PC-3 (cell line): ENCODE data around the gene PLSCR3. TPM values are rescaled to one million over a fixed set of nuclear protein-coding genes. Genes with fewer than 3 reads are reported as not detected.

Experiments
- ATAC-seq: fragments of 200-7000 bp; cut with Tn5 transposase; 2 replicates; pipeline ENCODE4 v1.9.1; 2020; ENCODE audit warnings: mild to moderate bottlenecking, moderate library complexity
- BruUV-seq: library from RNA; stranded (reverse); fragments of 400-500 nt; replicated peaks from 2 replicates; lab custom pipeline; 2021; lab: Mats Ljungman, UMichigan
- CTCF ChIA-PET: fragments of 300-600 bp; sonication (Branson Sonifier 250); formaldehyde crosslinking; loops from one replicate; lab custom pipeline; 2022; ENCODE audit warnings: antibody characterized with exemption; lab: Charles Lee
- POLR2A ChIA-PET: fragments of 300-600 bp; sonication (Branson Sonifier 250); formaldehyde crosslinking; loops from one replicate; lab custom pipeline; 2022; ENCODE audit warnings: antibody characterized with exemption; ENCODE audit not compliant: unreplicated experiment; lab: Charles Lee
- DNase-seq: peaks from one replicate; pipeline ENCODE4 v3.0.0-alpha.2; 2015
- H2AFZ ChIP-seq: fragments of 300-600 bp; sonication (generic); 2 replicates; pipeline ENCODE4 v1.6.0; 2016; ENCODE audit warnings: antibody characterized with exemption, low read length
- H3F3A ChIP-seq: fragments of 300-600 bp; sonication (generic); one replicate; pipeline ENCODE4 v1.6.0; 2017; ENCODE audit warnings: antibody characterized with exemption, low read length, control low read depth, mild to moderate bottlenecking; ENCODE audit not compliant: unreplicated experiment
- H3K27ac ChIP-seq: fragments of 300-600 bp; sonication (generic); 2 replicates; pipeline ENCODE4 v1.5.1; 2016; ENCODE audit warnings: mild to moderate bottlenecking, low read length
- H3K27me3 ChIP-seq: fragments of 300-600 bp; sonication (generic); 2 replicates; pipeline ENCODE4 v1.6.1; 2016; ENCODE audit warnings: low read length, mixed read lengths
- H3K36me3 ChIP-seq: fragments of 300-600 bp; sonication (generic); 2 replicates; pipeline ENCODE4 v1.6.1; 2016; ENCODE audit warnings: low read depth, mixed run types, low read length, mixed read lengths
- H3K4me1 ChIP-seq: fragments of 300-600 bp; sonication (generic); 2 replicates; pipeline ENCODE4 v1.5.1; 2016; ENCODE audit warnings: low read length; ENCODE audit not compliant: insufficient read depth
- H3K4me2 ChIP-seq: fragments of 300-600 bp; sonication (generic); 2 replicates; pipeline ENCODE4 v1.6.0; 2016; ENCODE audit warnings: low read length
- H3K4me3 ChIP-seq: fragments of 300-600 bp; sonication (generic); 2 replicates; pipeline ENCODE4 v1.5.1; 2016; ENCODE audit warnings: mild to moderate bottlenecking, low read length, mixed read lengths
- H3K79me2 ChIP-seq: fragments of 300-600 bp; sonication (generic); 2 replicates; pipeline ENCODE4 v1.6.1; 2017; ENCODE audit warnings: low read length, mixed read lengths
- H3K9ac ChIP-seq: fragments of 300-600 bp; sonication (generic); 2 replicates; pipeline ENCODE4 v1.6.0; 2016; ENCODE audit warnings: mild to moderate bottlenecking, low read length
- H3K9me2 ChIP-seq: fragments of 300-600 bp; sonication (generic); replicated peaks from 2 replicates; pipeline ENCODE4 v1.6.1; 2016; ENCODE audit warnings: mixed run types, low read length, mixed read lengths
- H3K9me3 ChIP-seq: fragments of 300-600 bp; sonication (generic); 2 replicates; pipeline ENCODE4 v1.6.1; 2016; ENCODE audit warnings: low read length, mixed read lengths
- H4K20me1 ChIP-seq: fragments of 300-600 bp; sonication (generic); 2 replicates; pipeline ENCODE4 v1.6.1; 2016; ENCODE audit warnings: low read length, mixed read lengths
- EZH2 ChIP-seq: fragments of 300-600 bp; sonication (generic); IDR thresholded peaks from one replicate; pipeline ENCODE4 v1.6.1; 2017; ENCODE audit warnings: antibody characterized with exemption, mild to moderate bottlenecking, low read length; ENCODE audit not compliant: unreplicated experiment
- EZH2phosphoT487 ChIP-seq: fragments of 300-600 bp; sonication (generic); IDR thresholded peaks from 2 replicates; pipeline ENCODE4 v1.6.1; 2018; ENCODE audit warnings: mild to moderate bottlenecking, antibody characterized with exemption, low read length, borderline replicate concordance
- intact Hi-C: fragments of 100-400 bp; cut with micrococcal nuclease; formaldehyde crosslinking; loops from 2 replicates; pipeline ENCODE4 v1.9.0; 2023
- total RNA-seq: library from RNA; depleted of rRNA; stranded (reverse); fragments of >200 nt; gene quantifications from 2 replicates; pipeline ENCODE4 v1.2.3, GENCODE V29; 2014
- TF ChIP-seq, protein P1 (sequence below): fragments of 300-600 bp; sonication (generic); conservative IDR thresholded peaks from 2 replicates; pipeline ENCODE4 v1.5.1; 2017; ENCODE audit warnings: antibody characterized with exemption, low read depth, mild to moderate bottlenecking, low read length

Gene PLSCR3
- total RNA-seq, 1 experiment from 2014 or later = 62.7 TPM

DNA sequence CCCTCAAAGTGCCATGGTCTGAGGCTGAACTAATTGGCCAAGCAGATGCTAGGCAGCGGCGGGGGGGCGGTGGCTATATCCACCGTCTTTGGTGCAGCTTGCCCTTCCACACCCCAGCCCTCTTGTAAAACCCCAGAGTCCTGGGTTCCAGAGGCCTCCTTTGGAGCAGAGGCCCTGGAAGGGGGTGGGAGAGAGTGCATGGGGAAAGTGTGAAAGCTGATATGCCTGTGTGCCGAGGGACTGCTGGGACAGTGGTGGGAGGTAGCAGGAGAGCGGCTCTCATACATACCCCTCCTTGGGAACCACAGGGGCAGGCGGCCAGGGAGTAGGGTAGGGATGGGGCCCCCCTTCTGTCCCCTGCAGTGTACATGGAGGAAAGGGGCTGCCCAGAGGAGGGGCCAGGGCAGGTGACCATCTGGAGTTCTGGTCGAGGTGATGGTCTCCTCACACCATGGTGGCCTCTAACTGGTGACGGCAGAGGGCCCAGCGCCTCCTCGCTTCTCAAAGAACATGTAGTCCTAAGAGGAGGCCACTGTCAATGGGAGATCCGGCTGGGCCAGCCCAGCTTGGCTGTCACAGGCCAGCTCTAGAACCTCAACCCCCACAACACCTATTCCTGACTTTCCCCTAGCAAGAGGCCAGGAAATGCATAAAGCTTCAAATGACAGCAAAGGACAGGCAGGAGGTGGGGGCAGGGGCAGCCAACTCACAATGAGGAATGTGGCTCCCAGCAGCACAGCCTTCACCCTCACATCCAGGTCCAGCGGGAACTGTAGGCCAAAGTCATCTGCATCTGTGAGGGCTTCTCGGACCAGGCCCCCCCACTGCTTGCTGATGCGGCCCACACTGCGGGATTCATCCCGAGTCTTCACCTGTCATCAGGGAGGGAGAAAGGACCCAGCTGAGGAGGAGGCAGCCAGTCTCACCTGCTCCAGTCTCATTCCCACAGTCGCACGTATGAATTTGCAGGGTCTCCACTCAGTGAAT is 4.1 kb downstream of the PLSCR3 start:
- no peaks in the 10 kb centered on the region; the same call in 1 of the 2 replicates for H3K36me3 ChIP-seq
- no peaks in the 10 kb centered on the region for H3K9me3 ChIP-seq
- H3K9ac ChIP-seq = no peak overlapping the region
- no peak overlapping the region for H3K4me3 ChIP-seq
- H3K4me1 ChIP-seq = peaks cover 4% of the 10 kb centered on the region; the same call in 1 of the 2 replicates
- intact Hi-C loops = no loop called here
- H3K9me2 ChIP-seq = no peaks in the 10 kb centered on the region
- TF ChIP-seq EZH2phosphoT487 (no peak), EZH2 (no peak)
- TF ChIP-seq, protein P1, sequence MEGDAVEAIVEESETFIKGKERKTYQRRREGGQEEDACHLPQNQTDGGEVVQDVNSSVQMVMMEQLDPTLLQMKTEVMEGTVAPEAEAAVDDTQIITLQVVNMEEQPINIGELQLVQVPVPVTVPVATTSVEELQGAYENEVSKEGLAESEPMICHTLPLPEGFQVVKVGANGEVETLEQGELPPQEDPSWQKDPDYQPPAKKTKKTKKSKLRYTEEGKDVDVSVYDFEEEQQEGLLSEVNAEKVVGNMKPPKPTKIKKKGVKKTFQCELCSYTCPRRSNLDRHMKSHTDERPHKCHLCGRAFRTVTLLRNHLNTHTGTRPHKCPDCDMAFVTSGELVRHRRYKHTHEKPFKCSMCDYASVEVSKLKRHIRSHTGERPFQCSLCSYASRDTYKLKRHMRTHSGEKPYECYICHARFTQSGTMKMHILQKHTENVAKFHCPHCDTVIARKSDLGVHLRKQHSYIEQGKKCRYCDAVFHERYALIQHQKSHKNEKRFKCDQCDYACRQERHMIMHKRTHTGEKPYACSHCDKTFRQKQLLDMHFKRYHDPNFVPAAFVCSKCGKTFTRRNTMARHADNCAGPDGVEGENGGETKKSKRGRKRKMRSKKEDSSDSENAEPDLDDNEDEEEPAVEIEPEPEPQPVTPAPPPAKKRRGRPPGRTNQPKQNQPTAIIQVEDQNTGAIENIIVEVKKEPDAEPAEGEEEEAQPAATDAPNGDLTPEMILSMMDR = no peak
- H4K20me1 ChIP-seq = no peaks in the 10 kb centered on the region
- no peak overlapping the region for H2AFZ ChIP-seq
- CTCF ChIA-PET = no interaction called here
- TSS peak; percentile 17 for BruUV-seq
- H3K27me3 ChIP-seq = no peaks in the 10 kb centered on the region
- H3K79me2 ChIP-seq = peaks cover 16% of the 10 kb centered on the region
- no peaks in the 10 kb centered on the region for H3F3A ChIP-seq
- POLR2A ChIA-PET = no interaction called here
- no peak for ATAC-seq
- H3K4me2 ChIP-seq = no peak overlapping the region
- no peak for DNase-seq
- no peak overlapping the region for H3K27ac ChIP-seq

DNA sequence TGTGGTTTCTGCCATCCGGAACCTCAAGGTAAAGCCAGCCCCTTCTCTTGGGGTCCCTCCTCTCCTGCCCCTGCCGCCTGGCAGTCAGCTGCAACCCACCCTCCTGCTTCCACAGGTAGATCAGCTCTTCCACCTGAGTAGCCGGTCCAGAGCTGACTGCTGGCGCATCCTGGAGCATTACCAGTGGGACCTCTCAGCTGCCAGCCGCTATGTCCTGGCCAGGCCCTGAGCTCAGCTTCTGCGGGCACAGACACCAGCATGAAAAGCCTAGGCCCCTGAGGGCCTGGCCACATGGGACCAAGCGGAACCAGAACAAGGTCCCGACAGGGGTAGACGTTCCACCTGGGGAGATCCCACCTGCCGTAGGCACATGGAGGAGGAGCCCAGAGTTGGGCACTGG is 5.5 kb downstream of the PLSCR3 start:
- H3K9ac ChIP-seq = no peak overlapping the region
- H3K36me3 ChIP-seq = no peaks in the 10 kb centered on the region; the same call in 1 of the 2 replicates
- CTCF ChIA-PET = no interaction called here
- intact Hi-C loops = no loop called here
- ATAC-seq = no peak
- no peak overlapping the region for H3K27ac ChIP-seq
- TF ChIP-seq EZH2 (no peak), EZH2phosphoT487 (no peak)
- TF ChIP-seq, protein P1 = no peak
- no peaks in the 10 kb centered on the region for H3F3A ChIP-seq
- no peak for DNase-seq
- H3K4me2 ChIP-seq = no peak overlapping the region
- no peak overlapping the region for H2AFZ ChIP-seq
- H3K79me2 ChIP-seq = peaks cover 11% of the 10 kb centered on the region
- no peaks in the 10 kb centered on the region for H4K20me1 ChIP-seq
- POLR2A ChIA-PET = no interaction called here
- no peaks in the 10 kb centered on the region for H3K9me3 ChIP-seq
- H3K4me1 ChIP-seq = no peaks in the 10 kb centered on the region
- no TSS peak for BruUV-seq
- no peak overlapping the region for H3K4me3 ChIP-seq
- H3K27me3 ChIP-seq = no peaks in the 10 kb centered on the region
- H3K9me2 ChIP-seq = no peaks in the 10 kb centered on the region
